ENCODE results near the gene ARRB1. TPM values are rescaled to one million over a fixed set of nuclear protein-coding genes. Genes with fewer than 3 reads are reported as not detected.
A peak's percentile ranks its signal among the peaks of the same experiment; 100 is the strongest.

Gene ARRB1
- total RNA-seq, 1 donor = 14.5 TPM

DNA sequence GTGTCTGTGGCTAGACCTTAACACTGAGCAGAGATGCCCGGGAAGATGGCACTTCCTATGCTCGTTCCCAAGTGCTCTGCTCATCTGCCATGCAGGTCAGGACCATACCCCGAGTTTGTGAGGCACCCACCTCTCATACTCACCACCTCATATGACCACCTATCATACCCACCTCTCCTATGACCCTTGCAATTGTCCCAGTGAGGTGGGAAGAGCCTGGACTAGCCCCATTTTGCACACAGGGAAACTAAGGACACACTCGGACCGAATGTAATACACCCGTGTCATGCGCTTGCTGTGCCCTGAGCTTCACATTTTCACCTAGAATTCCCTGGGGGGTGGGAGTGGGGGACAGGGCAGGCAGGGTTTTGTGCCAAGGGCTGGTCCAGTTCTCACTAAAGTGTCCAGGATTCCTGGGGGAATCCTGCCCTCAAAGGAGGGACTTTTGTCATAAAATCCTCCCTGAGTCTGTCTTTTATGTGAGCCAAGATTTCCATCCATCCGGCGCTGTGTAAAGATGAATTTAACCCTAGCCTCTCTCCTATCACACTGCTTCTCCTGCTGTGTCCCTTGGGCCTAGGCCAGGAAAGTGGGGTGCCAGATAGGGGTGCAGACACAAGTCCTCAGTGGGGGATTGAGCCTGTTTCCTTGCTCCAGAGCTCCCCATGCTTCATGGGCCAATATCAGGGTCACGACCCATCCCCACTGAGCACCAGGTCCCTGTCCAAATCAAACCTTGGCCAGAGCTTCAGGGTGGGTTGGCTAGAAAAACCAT lies 90.9 kb downstream of the ARRB1 start:
- peaks cover 28% of the 10 kb centered on the region for H3K27me3 ChIP-seq (ENCODE audit: insufficient read depth, low read length)
- H4K20me1 ChIP-seq (ENCODE audit: insufficient read depth, low read length) = no peaks in the 10 kb centered on the region
- no peaks in the 10 kb centered on the region for H3K36me3 ChIP-seq (ENCODE audit: insufficient read depth, low read length)
- H3K79me2 ChIP-seq (ENCODE audit: insufficient read depth, low read length) = no peaks in the 10 kb centered on the region
- TF ChIP-seq, protein P1, sequence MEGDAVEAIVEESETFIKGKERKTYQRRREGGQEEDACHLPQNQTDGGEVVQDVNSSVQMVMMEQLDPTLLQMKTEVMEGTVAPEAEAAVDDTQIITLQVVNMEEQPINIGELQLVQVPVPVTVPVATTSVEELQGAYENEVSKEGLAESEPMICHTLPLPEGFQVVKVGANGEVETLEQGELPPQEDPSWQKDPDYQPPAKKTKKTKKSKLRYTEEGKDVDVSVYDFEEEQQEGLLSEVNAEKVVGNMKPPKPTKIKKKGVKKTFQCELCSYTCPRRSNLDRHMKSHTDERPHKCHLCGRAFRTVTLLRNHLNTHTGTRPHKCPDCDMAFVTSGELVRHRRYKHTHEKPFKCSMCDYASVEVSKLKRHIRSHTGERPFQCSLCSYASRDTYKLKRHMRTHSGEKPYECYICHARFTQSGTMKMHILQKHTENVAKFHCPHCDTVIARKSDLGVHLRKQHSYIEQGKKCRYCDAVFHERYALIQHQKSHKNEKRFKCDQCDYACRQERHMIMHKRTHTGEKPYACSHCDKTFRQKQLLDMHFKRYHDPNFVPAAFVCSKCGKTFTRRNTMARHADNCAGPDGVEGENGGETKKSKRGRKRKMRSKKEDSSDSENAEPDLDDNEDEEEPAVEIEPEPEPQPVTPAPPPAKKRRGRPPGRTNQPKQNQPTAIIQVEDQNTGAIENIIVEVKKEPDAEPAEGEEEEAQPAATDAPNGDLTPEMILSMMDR (IDR thresholded peaks at IDR 0.05; ENCODE audit: extremely low read depth, low read depth, low read length) = no peak
- no peak overlapping the region for H3K4me3 ChIP-seq (ENCODE audit: insufficient read depth, low read length)
- no peaks in the 10 kb centered on the region for H3K4me1 ChIP-seq (ENCODE audit: insufficient read depth, low read length)
- no peak overlapping the region for H2AFZ ChIP-seq (ENCODE audit: low read length)
- DNase-seq (ENCODE audit: insufficient read length, low spot score, missing footprints) = peak; percentile 72
- no peaks in the 10 kb centered on the region for H3K9me3 ChIP-seq (ENCODE audit: low read depth, low read length)
- H3K27ac ChIP-seq (ENCODE audit: low read depth, low read length) = no peak overlapping the region
- H3K4me2 ChIP-seq (ENCODE audit: insufficient read depth, low read length) = no peak overlapping the region

DNA sequence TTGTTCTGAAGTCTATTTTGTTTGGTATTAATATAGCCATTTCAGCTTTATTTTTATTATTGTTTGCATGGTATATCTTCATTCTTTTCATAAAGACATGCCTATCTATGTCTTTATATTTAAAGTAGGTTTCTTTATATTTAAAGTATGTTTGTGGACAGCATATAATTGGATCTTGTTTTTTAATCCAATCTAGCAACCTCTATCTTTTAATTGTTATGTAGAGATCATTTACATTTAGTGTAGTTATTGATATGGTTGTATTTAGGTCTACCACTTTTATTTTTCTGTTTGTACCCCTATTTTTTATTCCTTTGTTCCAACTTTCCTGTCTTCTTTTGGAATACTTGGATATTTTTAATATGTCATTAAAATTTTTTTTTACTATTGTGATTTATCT lies 97.1 kb downstream of the ARRB1 start:
- Histone ChIP-seq H4K20me1 (ENCODE audit: insufficient read depth, low read length) (no peaks in the 10 kb centered on the region), H2AFZ (ENCODE audit: low read length) (no peak overlapping the region), H3K9me3 (ENCODE audit: low read depth, low read length) (peaks cover 3% of the 10 kb centered on the region), H3K79me2 (ENCODE audit: insufficient read depth, low read length) (no peaks in the 10 kb centered on the region), H3K4me1 (ENCODE audit: insufficient read depth, low read length) (no peaks in the 10 kb centered on the region), H3K4me2 (ENCODE audit: insufficient read depth, low read length) (no peak overlapping the region), H3K4me3 (ENCODE audit: insufficient read depth, low read length) (no peak overlapping the region), H3K36me3 (ENCODE audit: insufficient read depth, low read length) (no peaks in the 10 kb centered on the region), H3K27me3 (ENCODE audit: insufficient read depth, low read length) (peaks cover 19% of the 10 kb centered on the region), H3K27ac (ENCODE audit: low read depth, low read length) (no peak overlapping the region)
- no peak for DNase-seq (ENCODE audit: insufficient read length, low spot score, missing footprints)
- TF ChIP-seq, protein P1 (IDR thresholded peaks at IDR 0.05; ENCODE audit: extremely low read depth, low read depth, low read length) = no peak

DNA sequence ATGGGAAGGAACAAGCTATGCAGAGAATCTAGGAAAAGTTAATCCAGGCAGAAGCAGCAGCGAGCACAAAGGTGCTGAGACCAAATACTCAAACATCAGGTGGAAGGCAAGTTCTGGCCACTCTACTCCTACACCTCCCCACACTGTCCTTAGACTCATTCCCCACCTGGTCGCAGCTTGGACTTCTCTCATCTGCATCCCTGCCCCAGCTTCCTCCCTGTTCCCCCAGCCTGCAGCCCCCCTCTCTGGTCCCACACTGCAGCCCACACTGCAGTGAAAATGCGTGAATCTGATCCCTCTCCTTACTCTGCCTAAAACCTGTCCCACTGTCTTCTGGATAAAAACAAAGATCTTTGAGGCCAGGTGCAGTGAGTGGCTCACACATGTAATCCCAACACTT lies 101.8 kb downstream of the ARRB1 start:
- Histone ChIP-seq H3K4me1 (ENCODE audit: insufficient read depth, low read length) (peaks cover 5% of the 10 kb centered on the region), H3K9me3 (ENCODE audit: low read depth, low read length) (peaks cover 3% of the 10 kb centered on the region)
- TF ChIP-seq, protein P1 (IDR thresholded peaks at IDR 0.05; ENCODE audit: extremely low read depth, low read depth, low read length) = no peak

DNA sequence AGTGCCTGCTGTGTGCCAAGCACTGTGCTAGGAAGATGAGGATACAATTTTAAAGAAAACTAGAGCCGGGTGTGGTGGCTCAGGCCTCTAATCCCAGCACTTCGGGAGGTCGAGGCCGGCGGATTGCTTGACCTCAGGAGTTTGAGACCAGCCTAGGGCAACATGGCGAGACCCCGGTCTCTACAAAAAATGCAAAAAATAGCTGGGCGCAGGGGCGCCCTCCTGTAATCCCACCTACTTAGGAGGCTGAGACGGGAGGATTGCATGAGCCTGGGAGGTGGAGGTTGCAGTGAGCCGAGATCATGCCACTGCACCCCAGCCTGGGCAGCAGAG lies 102.6 kb downstream of the ARRB1 start:
- H3K4me2 ChIP-seq (ENCODE audit: insufficient read depth, low read length) = no peak overlapping the region
- H3K9me3 ChIP-seq (ENCODE audit: low read depth, low read length) = peaks cover 3% of the 10 kb centered on the region
- H3K36me3 ChIP-seq (ENCODE audit: insufficient read depth, low read length) = no peaks in the 10 kb centered on the region
- peaks cover 26% of the 10 kb centered on the region for H3K27me3 ChIP-seq (ENCODE audit: insufficient read depth, low read length)
- no peaks in the 10 kb centered on the region for H3K79me2 ChIP-seq (ENCODE audit: insufficient read depth, low read length)
- H4K20me1 ChIP-seq (ENCODE audit: insufficient read depth, low read length) = no peaks in the 10 kb centered on the region
- H3K27ac ChIP-seq (ENCODE audit: low read depth, low read length) = no peak overlapping the region
- TF ChIP-seq, protein P1 (IDR thresholded peaks at IDR 0.05; ENCODE audit: extremely low read depth, low read depth, low read length) = no peak
- no peak for DNase-seq (ENCODE audit: insufficient read length, low spot score, missing footprints)
- H3K4me3 ChIP-seq (ENCODE audit: insufficient read depth, low read length) = no peak overlapping the region
- no peak overlapping the region for H2AFZ ChIP-seq (ENCODE audit: low read length)
- H3K4me1 ChIP-seq (ENCODE audit: insufficient read depth, low read length) = peaks cover 5% of the 10 kb centered on the region

More for the DNA sequence above, 101.8 kb downstream of the ARRB1 start:
- Histone ChIP-seq H3K27me3 (ENCODE audit: insufficient read depth, low read length) (peaks cover 18% of the 10 kb centered on the region), H3K27ac (ENCODE audit: low read depth, low read length) (no peak overlapping the region), H3K4me2 (ENCODE audit: insufficient read depth, low read length) (no peak overlapping the region), H2AFZ (ENCODE audit: low read length) (no peak overlapping the region), H3K4me3 (ENCODE audit: insufficient read depth, low read length) (no peak overlapping the region), H3K79me2 (ENCODE audit: insufficient read depth, low read length) (no peaks in the 10 kb centered on the region), H4K20me1 (ENCODE audit: insufficient read depth, low read length) (no peaks in the 10 kb centered on the region), H3K36me3 (ENCODE audit: insufficient read depth, low read length) (no peaks in the 10 kb centered on the region)
- no peak for DNase-seq (ENCODE audit: insufficient read length, low spot score, missing footprints)
